ENCODE measurements around the gene NCOA1.

The NCOA1 gene

GRCh38 chr2:24638568-24638967, 147.5 kb downstream of the NCOA1 start:
- peaks cover 4% of the 10 kb centered on the region; the same call in 1 of the 2 replicates for H3K4me1 ChIP-seq (ENCODE audit: control insufficient read depth, insufficient read depth, low read length)
- H3K36me3 ChIP-seq (ENCODE audit: control insufficient read depth in 2 of 2, insufficient read depth in 1 of 2, low read length in 2 of 2) = no peaks in the 10 kb centered on the region
- TF ChIP-seq ZNF426 (tag by site-specific recombination; IDR thresholded peaks at IDR 0.05) (no peak), ZBTB1 (tag by site-specific recombination; IDR thresholded peaks at IDR 0.05) (no peak), ZNF561 (tag by site-specific recombination; IDR thresholded peaks at IDR 0.05; ENCODE audit: borderline replicate concordance) (no peak), GLI2 (tag by site-specific recombination; IDR thresholded peaks at IDR 0.05; ENCODE audit: borderline replicate concordance, low read depth) (no peak), KLF8 (tag by site-specific recombination; IDR thresholded peaks at IDR 0.05) (no peak), ZNF596 (tag by site-specific recombination; IDR thresholded peaks at IDR 0.05) (no peak), ZSCAN5A (tag by site-specific recombination; IDR thresholded peaks at IDR 0.05) (no peak), ZNF658 (tag by site-specific recombination; IDR thresholded peaks at IDR 0.05) (no peak), ZNF266 (tag by site-specific recombination; IDR thresholded peaks at IDR 0.05; ENCODE audit: low read depth) (no peak), ZNF211 (tag by site-specific recombination; IDR thresholded peaks at IDR 0.05; ENCODE audit: low read depth) (no peak), TCF7L2 (IDR thresholded peaks at IDR 0.05; ENCODE audit: borderline replicate concordance, low read depth, low read length) (no peak)
- TF ChIP-seq, protein P1, sequence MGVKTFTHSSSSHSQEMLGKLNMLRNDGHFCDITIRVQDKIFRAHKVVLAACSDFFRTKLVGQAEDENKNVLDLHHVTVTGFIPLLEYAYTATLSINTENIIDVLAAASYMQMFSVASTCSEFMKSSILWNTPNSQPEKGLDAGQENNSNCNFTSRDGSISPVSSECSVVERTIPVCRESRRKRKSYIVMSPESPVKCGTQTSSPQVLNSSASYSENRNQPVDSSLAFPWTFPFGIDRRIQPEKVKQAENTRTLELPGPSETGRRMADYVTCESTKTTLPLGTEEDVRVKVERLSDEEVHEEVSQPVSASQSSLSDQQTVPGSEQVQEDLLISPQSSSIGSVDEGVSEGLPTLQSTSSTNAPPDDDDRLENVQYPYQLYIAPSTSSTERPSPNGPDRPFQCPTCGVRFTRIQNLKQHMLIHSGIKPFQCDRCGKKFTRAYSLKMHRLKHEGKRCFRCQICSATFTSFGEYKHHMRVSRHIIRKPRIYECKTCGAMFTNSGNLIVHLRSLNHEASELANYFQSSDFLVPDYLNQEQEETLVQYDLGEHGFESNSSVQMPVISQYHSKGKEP (tag by site-specific recombination; IDR thresholded peaks at IDR 0.05) = no peak
- TF ChIP-seq, protein P2, sequence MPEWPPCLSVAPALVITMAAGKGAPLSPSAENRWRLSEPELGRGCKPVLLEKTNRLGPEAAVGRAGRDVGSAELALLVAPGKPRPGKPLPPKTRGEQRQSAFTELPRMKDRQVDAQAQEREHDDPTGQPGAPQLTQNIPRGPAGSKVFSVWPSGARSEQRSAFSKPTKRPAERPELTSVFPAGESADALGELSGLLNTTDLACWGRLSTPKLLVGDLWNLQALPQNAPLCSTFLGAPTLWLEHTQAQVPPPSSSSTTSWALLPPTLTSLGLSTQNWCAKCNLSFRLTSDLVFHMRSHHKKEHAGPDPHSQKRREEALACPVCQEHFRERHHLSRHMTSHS (tag by site-specific recombination; IDR thresholded peaks at IDR 0.05) = no peak
- TF ChIP-seq, protein P3, sequence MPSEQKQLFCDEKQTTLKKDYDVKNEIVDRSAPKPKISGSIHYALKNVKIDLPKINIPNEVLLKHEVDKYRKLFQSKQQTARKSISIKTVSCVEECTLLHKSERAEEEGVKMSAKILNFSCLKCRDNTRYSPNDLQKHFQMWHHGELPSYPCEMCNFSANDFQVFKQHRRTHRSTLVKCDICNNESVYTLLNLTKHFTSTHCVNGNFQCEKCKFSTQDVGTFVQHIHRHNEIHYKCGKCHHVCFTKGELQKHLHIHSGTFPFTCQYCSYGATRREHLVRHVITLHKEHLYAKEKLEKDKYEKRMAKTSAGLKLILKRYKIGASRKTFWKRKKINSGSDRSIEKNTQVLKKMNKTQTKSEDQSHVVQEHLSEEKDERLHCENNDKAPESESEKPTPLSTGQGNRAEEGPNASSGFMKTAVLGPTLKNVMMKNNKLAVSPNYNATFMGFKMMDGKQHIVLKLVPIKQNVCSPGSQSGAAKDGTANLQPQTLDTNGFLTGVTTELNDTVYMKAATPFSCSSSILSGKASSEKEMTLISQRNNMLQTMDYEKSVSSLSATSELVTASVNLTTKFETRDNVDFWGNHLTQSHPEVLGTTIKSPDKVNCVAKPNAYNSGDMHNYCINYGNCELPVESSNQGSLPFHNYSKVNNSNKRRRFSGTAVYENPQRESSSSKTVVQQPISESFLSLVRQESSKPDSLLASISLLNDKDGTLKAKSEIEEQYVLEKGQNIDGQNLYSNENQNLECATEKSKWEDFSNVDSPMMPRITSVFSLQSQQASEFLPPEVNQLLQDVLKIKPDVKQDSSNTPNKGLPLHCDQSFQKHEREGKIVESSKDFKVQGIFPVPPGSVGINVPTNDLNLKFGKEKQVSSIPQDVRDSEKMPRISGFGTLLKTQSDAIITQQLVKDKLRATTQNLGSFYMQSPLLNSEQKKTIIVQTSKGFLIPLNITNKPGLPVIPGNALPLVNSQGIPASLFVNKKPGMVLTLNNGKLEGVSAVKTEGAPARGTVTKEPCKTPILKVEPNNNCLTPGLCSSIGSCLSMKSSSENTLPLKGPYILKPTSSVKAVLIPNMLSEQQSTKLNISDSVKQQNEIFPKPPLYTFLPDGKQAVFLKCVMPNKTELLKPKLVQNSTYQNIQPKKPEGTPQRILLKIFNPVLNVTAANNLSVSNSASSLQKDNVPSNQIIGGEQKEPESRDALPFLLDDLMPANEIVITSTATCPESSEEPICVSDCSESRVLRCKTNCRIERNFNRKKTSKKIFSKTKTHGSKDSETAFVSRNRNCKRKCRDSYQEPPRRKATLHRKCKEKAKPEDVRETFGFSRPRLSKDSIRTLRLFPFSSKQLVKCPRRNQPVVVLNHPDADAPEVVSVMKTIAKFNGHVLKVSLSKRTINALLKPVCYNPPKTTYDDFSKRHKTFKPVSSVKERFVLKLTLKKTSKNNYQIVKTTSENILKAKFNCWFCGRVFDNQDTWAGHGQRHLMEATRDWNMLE (tag by site-specific recombination; conservative IDR thresholded peaks at IDR 0.05; ENCODE audit: low read depth) = no peak
- ChIA-PET CTCF (no interaction called here), POLR2A (no interaction called here)
- H3K4me3 ChIP-seq (ENCODE audit: low read depth, low read length) = no peak overlapping the region
- no peaks in the 10 kb centered on the region for H3K9me3 ChIP-seq (ENCODE audit: control insufficient read depth, insufficient read depth, low read depth, low read length)
- H3K27ac ChIP-seq (ENCODE audit: extremely low read depth, low read depth, low read length) = no peak overlapping the region

DNA sequence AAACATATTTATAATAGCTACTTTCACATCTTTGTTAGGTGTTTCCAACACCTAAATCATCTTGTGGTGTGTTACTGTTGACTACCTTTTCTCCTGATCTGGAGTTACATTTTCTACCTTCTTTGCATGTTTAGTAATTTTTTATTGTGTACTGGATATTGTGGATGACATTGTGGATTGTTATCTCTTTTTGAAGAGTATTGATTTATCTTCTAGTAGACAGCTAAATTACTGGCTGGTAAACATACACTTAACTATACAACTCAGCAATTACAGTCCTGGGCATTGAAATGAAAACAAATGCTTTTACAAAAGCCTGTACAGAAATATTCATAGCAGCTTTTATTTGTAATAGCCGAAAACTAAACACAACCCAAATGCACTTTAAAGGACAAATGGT, 151.3 kb downstream of the NCOA1 start:
- Histone ChIP-seq H3K9me3 (ENCODE audit: control insufficient read depth, insufficient read depth, low read depth, low read length) (no peaks in the 10 kb centered on the region), H3K36me3 (ENCODE audit: control insufficient read depth in 2 of 2, insufficient read depth in 1 of 2, low read length in 2 of 2) (no peaks in the 10 kb centered on the region), H3K27ac (ENCODE audit: extremely low read depth, low read depth, low read length) (no peak overlapping the region), H3K4me3 (ENCODE audit: low read depth, low read length) (no peak overlapping the region), H3K4me1 (ENCODE audit: control insufficient read depth, insufficient read depth, low read length) (peaks cover 4% of the 10 kb centered on the region; the same call in 1 of the 2 replicates)
- no peak for TF ChIP-seq ZNF521 (tag by site-specific recombination; IDR thresholded peaks at IDR 0.05)
- peak; percentile 65 for TF ChIP-seq ZNF26 (tag by site-specific recombination; IDR thresholded peaks at IDR 0.05)
- no peak for TF ChIP-seq ZNF335 (tag by site-specific recombination; conservative IDR thresholded peaks at IDR 0.05)
- ChIA-PET POLR2A (interaction anchor here (0.5 kb wide), 1 partner anchor 555 kb away, joined by 4 read pairs; no protein-coding TSS in a partner anchor), CTCF (no interaction called here)
